ENCODE results near the gene ENTPD6.

- TF ChIP-seq, protein P1, sequence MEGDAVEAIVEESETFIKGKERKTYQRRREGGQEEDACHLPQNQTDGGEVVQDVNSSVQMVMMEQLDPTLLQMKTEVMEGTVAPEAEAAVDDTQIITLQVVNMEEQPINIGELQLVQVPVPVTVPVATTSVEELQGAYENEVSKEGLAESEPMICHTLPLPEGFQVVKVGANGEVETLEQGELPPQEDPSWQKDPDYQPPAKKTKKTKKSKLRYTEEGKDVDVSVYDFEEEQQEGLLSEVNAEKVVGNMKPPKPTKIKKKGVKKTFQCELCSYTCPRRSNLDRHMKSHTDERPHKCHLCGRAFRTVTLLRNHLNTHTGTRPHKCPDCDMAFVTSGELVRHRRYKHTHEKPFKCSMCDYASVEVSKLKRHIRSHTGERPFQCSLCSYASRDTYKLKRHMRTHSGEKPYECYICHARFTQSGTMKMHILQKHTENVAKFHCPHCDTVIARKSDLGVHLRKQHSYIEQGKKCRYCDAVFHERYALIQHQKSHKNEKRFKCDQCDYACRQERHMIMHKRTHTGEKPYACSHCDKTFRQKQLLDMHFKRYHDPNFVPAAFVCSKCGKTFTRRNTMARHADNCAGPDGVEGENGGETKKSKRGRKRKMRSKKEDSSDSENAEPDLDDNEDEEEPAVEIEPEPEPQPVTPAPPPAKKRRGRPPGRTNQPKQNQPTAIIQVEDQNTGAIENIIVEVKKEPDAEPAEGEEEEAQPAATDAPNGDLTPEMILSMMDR (IDR thresholded peaks at IDR 0.05; ENCODE audit: insufficient read depth, low read depth, low read length): no peak
- TF ChIP-seq EZH2 (IDR thresholded peaks at IDR 0.05; ENCODE audit: insufficient read depth, low read length): no peak
Measured at GRCh38 chr20:25258476-25258805, 62.9 kb downstream of the ENTPD6 start.
